Liver (tissue), 9 donors: ENCODE results near the gene AGBL5. TPM values are rescaled to one million over a fixed set of nuclear protein-coding genes. Genes with fewer than 3 reads are reported as not detected.

Experiments used
- DNase-seq: peaks from one replicate; pipeline ENCODE4 v3.0.0-alpha.2; 2017; ENCODE audit warnings: low spot score
- H3K27ac ChIP-seq, 2 donors: one replicate each; pipeline ENCODE4 v1.7.0; 2013; ENCODE audit warnings: inconsistent platforms in 2 of 2, low read length in 2 of 2, control low read depth in 1 of 2, low read depth in 1 of 2, mild to moderate bottlenecking in 1 of 2
- H3K27me3 ChIP-seq, 4 donors: one replicate each; pipeline versions ENCODE4 v1.6.1 to v1.7.0; 2013; ENCODE audit warnings: low read length in 3 of 4, inconsistent platforms in 1 of 4, mild to moderate bottlenecking in 1 of 4, moderate library complexity in 1 of 4; ENCODE audit not compliant: control insufficient read depth in 4 of 4, insufficient read depth in 4 of 4
- H3K36me3 ChIP-seq, 4 donors: one replicate each; pipeline versions ENCODE4 v1.6.1 to v1.7.0; 2013; ENCODE audit warnings: low read length in 3 of 4, mild to moderate bottlenecking in 3 of 4, low read depth in 1 of 4, moderate library complexity in 1 of 4; ENCODE audit not compliant: control insufficient read depth in 4 of 4, insufficient read depth in 3 of 4
- H3K4me1 ChIP-seq, 4 donors: one replicate each; pipeline versions ENCODE4 v1.6.1 to v1.7.0; 2013; ENCODE audit warnings: low read length in 3 of 4, mild to moderate bottlenecking in 3 of 4, moderate library complexity in 1 of 4; ENCODE audit not compliant: control insufficient read depth in 4 of 4, insufficient read depth in 4 of 4
- H3K4me3 ChIP-seq, 3 donors: one replicate each; pipeline versions ENCODE4 v1.6.1 to v1.7.0; 2013; ENCODE audit warnings: low read length in 3 of 3, control low read depth in 1 of 3, low read depth in 1 of 3, mild to moderate bottlenecking in 1 of 3
- H3K9ac ChIP-seq, 2 donors: one replicate each; pipeline ENCODE4 v1.7.0; 2013; ENCODE audit warnings: low read length in 2 of 2, mild to moderate bottlenecking in 2 of 2, moderate library complexity in 2 of 2, control low read depth in 1 of 2, low read depth in 1 of 2
- H3K9me3 ChIP-seq, 4 donors: one replicate each; pipeline versions ENCODE4 v1.6.1 to v1.7.0; 2013; ENCODE audit warnings: low read length in 3 of 4; ENCODE audit not compliant: control insufficient read depth in 4 of 4
- ATF3 ChIP-seq: IDR thresholded peaks from 2 replicates; pipeline ENCODE4 v1.6.1; 2016; ENCODE audit warnings: antibody characterized with exemption
- EGR1 ChIP-seq, 2 donors: IDR thresholded peaks; 2 replicates each; pipeline ENCODE4 v1.6.1; 2016 to 2018; ENCODE audit warnings: antibody characterized with exemption in 2 of 2, low read depth in 2 of 2
- FOXA1 ChIP-seq: IDR thresholded peaks from 2 replicates; pipeline ENCODE4 v1.6.1; 2016; ENCODE audit warnings: antibody characterized with exemption
- FOXA2 ChIP-seq: IDR thresholded peaks from 2 replicates; pipeline ENCODE4 v1.6.1; 2016; ENCODE audit warnings: antibody characterized with exemption
- GABPA ChIP-seq, 2 donors: IDR thresholded peaks in 1 of 2; conservative IDR thresholded peaks in 1 of 2; 2 replicates each; pipeline ENCODE4 v1.6.1; 2016; ENCODE audit warnings: antibody characterized with exemption in 2 of 2, mild to moderate bottlenecking in 1 of 2, moderate library complexity in 1 of 2
- HNF4A ChIP-seq, 2 donors: conservative IDR thresholded peaks; 2 replicates each; pipeline ENCODE4 v1.6.1; 2016; ENCODE audit warnings: antibody characterized with exemption in 2 of 2, mild to moderate bottlenecking in 2 of 2
- HNF4G ChIP-seq: IDR thresholded peaks from 2 replicates; pipeline ENCODE4 v1.6.1; 2016; ENCODE audit warnings: antibody characterized with exemption
- JUND ChIP-seq, 2 donors: IDR thresholded peaks; 2 replicates each; pipeline ENCODE4 v1.6.1; 2016; ENCODE audit warnings: antibody characterized with exemption in 2 of 2
- MAX ChIP-seq: IDR thresholded peaks from 2 replicates; pipeline ENCODE4 v1.6.1; 2016; ENCODE audit warnings: antibody characterized with exemption
- NR2F2 ChIP-seq: IDR thresholded peaks from 2 replicates; pipeline ENCODE4 v1.6.1; 2016; ENCODE audit warnings: antibody characterized with exemption
- RAD21 ChIP-seq, 2 donors: IDR thresholded peaks; 2 replicates each; pipeline ENCODE4 v1.6.1; 2016; ENCODE audit warnings: antibody characterized with exemption in 2 of 2, mild to moderate bottlenecking in 2 of 2
- REST ChIP-seq: IDR thresholded peaks from 2 replicates; pipeline ENCODE4 v1.6.1; 2016; ENCODE audit warnings: antibody characterized with exemption, mild to moderate bottlenecking
- RXRA ChIP-seq, 2 donors: IDR thresholded peaks; 2 replicates each; pipeline ENCODE4 v1.6.1; 2017 to 2018; ENCODE audit warnings: antibody characterized with exemption in 2 of 2, mild to moderate bottlenecking in 1 of 2
- SP1 ChIP-seq: IDR thresholded peaks from 2 replicates; pipeline ENCODE4 v1.6.1; 2018; ENCODE audit warnings: antibody characterized with exemption, mild to moderate bottlenecking
- TAF1 ChIP-seq: conservative IDR thresholded peaks from 2 replicates; pipeline ENCODE4 v1.6.1; 2016; ENCODE audit warnings: antibody characterized with exemption, mild to moderate bottlenecking
- YY1 ChIP-seq: IDR thresholded peaks from 2 replicates; pipeline ENCODE4 v1.6.1; 2016; ENCODE audit warnings: antibody characterized with exemption, mild to moderate bottlenecking
- WGBS: extraction: QIAGEN DNeasy Blood & Tissue Kit; methylation state at CpG from one replicate; pipeline ENCODE4 v1.1.7; 2013; 5-methylcytosine and 5-hydroxymethylcytosine counted together
- polyA plus RNA-seq, 2 donors: library from polyadenylated mRNA; stranded (reverse) in 1 of 2; unstranded in 1 of 2; fragments of 200-250 nt in 1 of 2; fragments of >200 nt in 1 of 2; fragmentation: Nextera tagmentation in 1 of 2; extraction: Ambion mirVana in 1 of 2; gene quantifications; one replicate each; pipeline versions ENCODE4 v1.2.1 to v1.2.3, GENCODE V29; 2013 to 2015
- total RNA-seq, 2 donors: library from RNA; depleted of rRNA; stranded (reverse); fragments of >200 nt; gene quantifications; one replicate each; pipeline ENCODE4 v1.2.3, GENCODE V29; 2014
- TF ChIP-seq, protein P1 (sequence below): IDR thresholded peaks from 2 replicates; pipeline ENCODE4 v1.6.1; 2016; ENCODE audit warnings: antibody characterized with exemption
- TF ChIP-seq, protein P2 (sequence below): fragments of 150-350 bp; IDR thresholded peaks from 2 replicates; pipeline ENCODE4 v1.5.1; 2017; ENCODE audit warnings: improper control_type of control experiment, low read depth, low read length; ENCODE audit not compliant: missing input control
- donor health status: healthy.
- donor health status: healthy.
- donor health status: healthy.
- donor health status: healthy.
- donor health status: healthy.

AGBL5 gene
- total RNA-seq (1 to 10 TPM; 4.7 to 9.0 TPM), polyA plus RNA-seq (1 to 10 TPM; 3.2 to 5.0 TPM)

GRCh38 chr2:27050996-27051901 lies at the start of gene AGBL5:
TSS of gene AGBL5 (plus strand) at chr2:27051668. CDS start at chr2:27052959, 1,291 bp downstream.
- Histone ChIP-seq H3K36me3 (peaks cover 0 to 17% (median 14%) of the 10 kb centered on the region in 4 donors), H3K4me1 (peaks cover 6 to 24% (median 14%) of the 10 kb centered on the region in 4 donors), H3K4me3 (peak within 1 kb of the TSS; percentile 72 to 84 (median 83)), H3K27ac (peak within 1 kb of the TSS; percentile 77 to 79), H3K27me3 (no peaks in the 10 kb centered on the region), H3K9me3 (no peaks in the 10 kb centered on the region), H3K9ac (peak within 1 kb of the TSS in 1 of 2 donors; percentile 59)
- no peak for TF ChIP-seq EGR1 (IDR thresholded peaks at IDR 0.05; ENCODE audit: low read depth in 2 of 2)
- TF ChIP-seq NR2F2: peak; percentile 11
- no peak for TF ChIP-seq REST
- no peak for TF ChIP-seq FOXA2
- TF ChIP-seq GABPA (IDR thresholded peaks at IDR 0.05 in 1 of 2, conservative IDR thresholded peaks at IDR 0.05 in 1 of 2): peak in 1 of 2 donors; percentile 29
- TF ChIP-seq RXRA (IDR thresholded peaks at IDR 0.05): peak; percentile 58
- peak in 1 of 2 donors; percentile 14 for TF ChIP-seq JUND (IDR thresholded peaks at IDR 0.05)
- no peak for TF ChIP-seq TAF1
- TF ChIP-seq SP1: peak; percentile 79
- peak; percentile 60 for TF ChIP-seq MAX
- TF ChIP-seq, protein P1, sequence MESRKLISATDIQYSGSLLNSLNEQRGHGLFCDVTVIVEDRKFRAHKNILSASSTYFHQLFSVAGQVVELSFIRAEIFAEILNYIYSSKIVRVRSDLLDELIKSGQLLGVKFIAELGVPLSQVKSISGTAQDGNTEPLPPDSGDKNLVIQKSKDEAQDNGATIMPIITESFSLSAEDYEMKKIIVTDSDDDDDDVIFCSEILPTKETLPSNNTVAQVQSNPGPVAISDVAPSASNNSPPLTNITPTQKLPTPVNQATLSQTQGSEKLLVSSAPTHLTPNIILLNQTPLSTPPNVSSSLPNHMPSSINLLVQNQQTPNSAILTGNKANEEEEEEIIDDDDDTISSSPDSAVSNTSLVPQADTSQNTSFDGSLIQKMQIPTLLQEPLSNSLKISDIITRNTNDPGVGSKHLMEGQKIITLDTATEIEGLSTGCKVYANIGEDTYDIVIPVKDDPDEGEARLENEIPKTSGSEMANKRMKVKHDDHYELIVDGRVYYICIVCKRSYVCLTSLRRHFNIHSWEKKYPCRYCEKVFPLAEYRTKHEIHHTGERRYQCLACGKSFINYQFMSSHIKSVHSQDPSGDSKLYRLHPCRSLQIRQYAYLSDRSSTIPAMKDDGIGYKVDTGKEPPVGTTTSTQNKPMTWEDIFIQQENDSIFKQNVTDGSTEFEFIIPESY: peak; percentile 36
- TF ChIP-seq HNF4A (conservative IDR thresholded peaks at IDR 0.05): no peak
- TF ChIP-seq HNF4G: no peak
- peak; percentile 5 for TF ChIP-seq FOXA1
- peak; percentile 67 for TF ChIP-seq YY1
- TF ChIP-seq RAD21 (IDR thresholded peaks at IDR 0.05): no peak
- peak; percentile 99 for TF ChIP-seq ATF3
- TF ChIP-seq, protein P2, sequence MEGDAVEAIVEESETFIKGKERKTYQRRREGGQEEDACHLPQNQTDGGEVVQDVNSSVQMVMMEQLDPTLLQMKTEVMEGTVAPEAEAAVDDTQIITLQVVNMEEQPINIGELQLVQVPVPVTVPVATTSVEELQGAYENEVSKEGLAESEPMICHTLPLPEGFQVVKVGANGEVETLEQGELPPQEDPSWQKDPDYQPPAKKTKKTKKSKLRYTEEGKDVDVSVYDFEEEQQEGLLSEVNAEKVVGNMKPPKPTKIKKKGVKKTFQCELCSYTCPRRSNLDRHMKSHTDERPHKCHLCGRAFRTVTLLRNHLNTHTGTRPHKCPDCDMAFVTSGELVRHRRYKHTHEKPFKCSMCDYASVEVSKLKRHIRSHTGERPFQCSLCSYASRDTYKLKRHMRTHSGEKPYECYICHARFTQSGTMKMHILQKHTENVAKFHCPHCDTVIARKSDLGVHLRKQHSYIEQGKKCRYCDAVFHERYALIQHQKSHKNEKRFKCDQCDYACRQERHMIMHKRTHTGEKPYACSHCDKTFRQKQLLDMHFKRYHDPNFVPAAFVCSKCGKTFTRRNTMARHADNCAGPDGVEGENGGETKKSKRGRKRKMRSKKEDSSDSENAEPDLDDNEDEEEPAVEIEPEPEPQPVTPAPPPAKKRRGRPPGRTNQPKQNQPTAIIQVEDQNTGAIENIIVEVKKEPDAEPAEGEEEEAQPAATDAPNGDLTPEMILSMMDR: no peak
- DNase-seq: peak; percentile 97
- under 1% methylated on average over 67 of the region's 67 CpGs for WGBS
